Activated CD4-positive, alpha-beta T cell treated with anti-CD3 and anti-CD28 coated beads for 24 hours (primary cell): Measurements from ENCODE around the gene PHTF2.
A peak's percentile ranks its signal among the peaks of the same experiment; 100 is the strongest.

Source experiments
- DNase-seq, 2 donors: peaks; one replicate each; pipeline ENCODE4 v3.0.0-alpha.2; 2020; ENCODE audit warnings: low read depth in 2 of 2

The PHTF2 gene

DNA sequence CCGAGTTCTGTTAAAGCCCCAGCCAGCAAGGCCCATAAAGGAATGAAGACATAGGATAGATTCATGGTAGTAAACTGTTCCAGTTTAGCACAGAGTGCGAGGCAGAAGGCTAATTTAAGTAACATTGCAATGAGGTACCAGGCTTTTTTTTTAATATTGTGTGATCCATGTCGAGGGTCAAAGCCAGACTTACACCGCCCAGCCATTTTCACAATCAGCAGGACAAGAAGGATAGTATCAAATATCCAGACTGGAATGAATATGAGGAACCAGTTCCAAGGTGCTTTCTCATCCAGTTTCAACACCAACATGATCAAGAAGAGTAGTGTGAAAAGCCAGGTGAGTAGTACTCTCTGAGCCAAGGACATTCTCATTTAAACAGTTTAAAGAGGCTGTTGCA is 4.6 kb upstream of the PHTF2 start:
- DNase-seq = no peak

DNA sequence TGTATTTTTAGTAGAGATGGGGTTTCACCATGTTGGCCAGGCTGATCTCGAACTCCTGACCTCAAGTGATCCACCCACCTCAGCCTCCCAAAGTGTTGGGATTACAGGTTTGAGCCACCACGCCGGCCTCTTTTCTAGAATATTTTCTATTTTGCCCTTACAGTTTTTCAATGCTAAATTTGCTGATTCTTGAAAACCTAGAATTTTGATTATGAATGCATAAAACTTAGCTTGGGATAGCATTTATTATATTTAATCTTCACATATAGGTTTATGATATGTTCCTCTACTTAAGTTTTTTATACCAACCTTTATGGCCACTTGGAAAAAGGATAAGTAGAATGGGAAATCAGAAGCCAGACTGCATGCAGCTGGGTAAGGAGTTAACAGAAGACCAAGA is 2.5 kb upstream of the PHTF2 start:
- DNase-seq = no peak

DNA sequence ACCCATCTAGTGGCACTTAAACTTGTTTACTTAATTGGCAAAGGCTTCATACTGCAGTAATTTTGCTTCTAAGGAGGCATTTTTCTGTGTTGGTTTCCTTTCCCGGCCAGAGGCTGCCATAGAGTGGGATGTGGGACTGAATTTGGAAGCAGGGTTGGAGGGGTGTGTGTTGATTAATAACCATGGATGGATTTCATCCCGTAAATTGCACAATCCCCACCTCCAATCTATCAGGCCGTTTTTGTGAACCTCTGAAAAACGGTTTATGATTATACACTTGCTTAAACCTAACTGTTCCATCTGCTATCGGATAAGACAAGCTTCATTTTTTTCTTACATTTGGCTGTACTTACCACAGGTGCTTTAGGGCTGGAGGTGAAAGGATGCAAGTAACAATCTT is 1.6 kb upstream of the PHTF2 start:
- DNase-seq = no peak

- DNase-seq = peak in 1 of 2 donors; percentile 6
Observed at GRCh38 chr7:77797734-77798393, 709 bp upstream of the PHTF2 start.

- DNase-seq = peak in 1 of 2 donors; percentile 10
Observed at GRCh38 chr7:77799078-77799964, 748 bp downstream of the PHTF2 start.

GRCh38 chr7:77800158-77800557 is 1.6 kb downstream of the PHTF2 start:
- no peak for DNase-seq

- DNase-seq = no peak
Observed at GRCh38 chr7:77800730-77801129, 2.2 kb downstream of the PHTF2 start.

DNA sequence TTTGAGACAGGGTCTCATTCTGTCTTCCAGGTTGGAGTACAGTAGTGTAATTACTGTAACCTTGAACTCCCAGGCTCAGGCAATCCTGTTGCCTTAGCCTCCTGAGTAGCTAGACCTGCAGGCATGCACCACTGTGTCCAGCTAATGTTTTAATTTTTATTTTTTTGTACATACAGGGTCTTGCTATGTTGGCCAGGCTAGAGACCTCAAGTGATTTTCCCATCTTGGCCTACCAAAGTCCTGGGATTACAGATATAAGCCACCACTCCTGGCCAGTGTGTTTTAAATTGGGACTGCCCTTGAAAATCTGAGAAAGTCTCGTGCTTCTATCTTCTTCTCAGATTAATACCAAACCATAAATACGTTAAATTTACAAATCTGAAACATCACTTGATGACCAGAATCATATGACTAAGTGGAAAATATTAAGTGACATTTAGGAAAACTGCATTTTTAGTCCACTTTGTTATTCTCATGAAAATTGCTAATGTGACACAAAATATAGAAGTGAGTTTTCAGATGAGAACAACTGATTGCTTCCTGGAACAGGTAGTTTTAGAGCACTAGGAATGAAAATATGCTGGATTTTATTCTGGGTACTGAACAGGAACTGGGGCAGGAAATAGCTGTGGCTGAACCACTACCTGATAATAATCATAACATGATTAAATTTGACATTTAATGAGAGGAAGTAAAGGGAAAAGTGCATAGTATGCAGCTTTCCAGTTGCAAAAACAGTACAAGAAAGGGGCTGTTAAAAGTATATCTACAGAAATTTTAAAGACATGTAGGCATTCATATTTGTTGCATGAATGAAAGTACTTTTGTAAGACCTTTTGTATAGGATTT is 4.2 kb downstream of the PHTF2 start:
- DNase-seq = no peak

DNA sequence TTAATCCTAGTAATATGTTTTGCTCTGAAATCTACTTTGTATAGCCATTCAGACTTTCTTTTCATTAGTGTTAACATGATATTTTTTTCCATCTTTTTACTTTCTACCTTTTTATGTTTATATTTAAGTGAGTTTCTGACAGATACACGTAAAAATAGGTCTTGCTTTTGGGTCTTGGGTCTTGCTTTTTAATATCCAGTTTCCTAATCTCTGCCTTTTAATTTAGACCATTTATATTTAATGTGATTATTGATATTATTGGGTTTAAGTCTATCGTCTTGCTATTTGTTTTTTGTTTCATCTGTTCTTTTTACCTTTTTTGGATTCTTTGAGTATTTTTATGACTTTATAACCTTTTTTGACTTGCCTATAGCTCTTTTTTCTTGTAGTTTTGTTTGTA is 7.9 kb downstream of the PHTF2 start:
- no peak for DNase-seq

DNA sequence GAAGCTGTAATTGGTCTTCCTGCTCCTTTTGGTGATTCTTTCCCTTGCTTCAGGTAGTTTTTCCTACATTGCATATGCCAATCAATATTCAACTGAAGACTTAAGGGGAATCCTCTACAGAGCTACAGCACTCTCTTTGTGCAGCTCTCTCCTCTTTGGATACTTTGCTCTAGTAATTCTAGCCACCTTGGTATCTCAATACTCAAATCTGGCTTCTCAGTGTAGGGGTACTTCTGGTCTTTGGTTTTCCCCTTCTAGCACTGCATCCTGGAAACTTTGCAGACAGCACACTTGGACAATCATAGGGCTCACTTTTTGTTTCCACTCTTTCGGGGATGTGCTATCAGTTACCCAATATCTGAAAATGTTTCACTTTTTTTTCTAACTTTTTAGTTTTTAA is 9.9 kb downstream of the PHTF2 start:
- no peak for DNase-seq

DNA sequence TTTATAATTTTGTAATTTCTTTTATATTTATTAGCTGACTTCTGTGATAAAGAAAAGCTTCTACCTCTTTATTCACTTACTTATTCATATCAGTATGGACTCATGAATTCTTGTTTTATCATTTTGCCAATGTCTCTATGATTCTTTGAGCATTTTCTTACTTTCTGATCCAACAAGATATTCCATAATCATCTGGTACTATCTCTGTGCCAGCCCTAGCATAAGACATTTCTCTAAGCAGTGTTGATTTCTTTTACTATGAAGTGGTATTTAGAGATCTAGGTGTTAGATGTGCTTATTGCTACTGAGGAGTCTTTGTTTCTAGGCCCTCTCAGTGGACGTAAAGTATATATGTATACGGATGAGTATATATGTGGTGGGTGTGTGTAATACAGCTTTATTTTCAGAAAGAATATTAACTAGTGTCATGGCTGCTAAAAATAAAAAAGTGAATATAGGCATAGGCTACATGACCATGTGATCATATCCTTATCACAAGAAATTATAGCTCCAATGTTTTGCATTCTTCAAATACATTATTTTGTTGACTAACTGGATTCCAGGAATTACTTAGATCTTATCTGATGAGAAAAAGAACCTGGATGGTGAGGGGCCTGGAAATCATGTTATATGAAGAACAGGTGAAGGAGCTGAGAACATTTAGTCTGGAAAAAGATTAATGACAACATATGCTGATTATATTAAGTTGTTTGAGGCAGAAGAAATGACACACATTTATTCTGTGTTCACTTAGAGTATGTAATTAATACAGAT is 13.1 kb downstream of the PHTF2 start:
- DNase-seq = no peak

DNA sequence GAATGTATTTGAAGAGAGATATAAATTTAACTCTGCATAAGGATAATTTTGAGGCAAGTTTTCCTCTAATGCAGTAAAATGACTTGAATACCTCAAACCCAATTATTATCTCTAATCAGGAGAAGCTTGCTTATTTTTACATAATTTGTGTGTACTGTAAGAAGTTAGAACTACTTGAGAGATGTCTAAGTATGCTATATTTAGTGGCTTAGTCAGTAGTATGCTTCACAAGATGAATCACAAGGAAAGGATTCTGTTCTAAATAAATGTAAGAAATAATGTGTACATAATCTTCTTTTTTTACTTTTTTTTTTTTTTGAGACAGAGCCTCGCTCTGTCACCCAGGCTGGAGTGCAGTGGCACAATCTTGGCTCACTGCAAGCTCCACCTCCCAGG is 13.7 kb downstream of the PHTF2 start:
- no peak for DNase-seq

DNA sequence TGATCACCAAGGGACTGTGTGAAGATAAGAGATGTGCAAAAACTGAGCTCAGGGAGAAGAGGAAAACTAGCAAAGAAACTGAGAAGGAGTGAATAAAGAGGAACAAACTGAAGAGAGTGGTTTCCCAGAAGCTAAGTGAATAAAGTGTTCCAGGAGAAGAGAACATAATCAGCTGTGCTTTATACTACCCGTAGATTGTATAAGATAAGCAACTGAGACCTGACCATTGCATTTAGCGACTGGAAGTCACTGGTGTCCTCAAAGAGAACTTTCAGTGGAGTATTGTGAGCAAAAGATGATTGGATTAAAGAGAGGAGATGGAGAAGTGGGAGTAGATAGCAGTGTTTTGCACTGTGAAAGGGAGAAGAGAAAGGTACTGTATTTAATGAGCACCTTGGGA is 14.6 kb downstream of the PHTF2 start:
- DNase-seq = no peak

DNA sequence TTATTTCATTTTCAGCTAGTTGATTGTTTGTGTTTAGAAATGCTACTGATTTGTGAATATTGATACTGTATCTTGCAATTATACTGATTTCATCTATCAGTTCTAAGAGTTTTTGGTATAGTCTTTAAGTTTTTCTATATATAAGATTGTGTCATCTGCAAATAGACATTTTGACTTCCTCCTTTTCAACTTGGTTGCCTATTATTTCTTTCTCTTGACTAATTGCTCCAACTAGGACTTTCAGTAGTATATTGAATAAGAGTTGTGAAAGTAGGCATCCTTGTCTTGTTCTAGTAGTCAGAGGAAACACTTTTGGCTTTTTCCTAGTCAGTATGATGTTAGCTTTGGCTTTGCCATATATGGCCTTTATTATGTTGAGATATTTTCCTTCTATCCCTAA is 20.4 kb downstream of the PHTF2 start:
- DNase-seq = no peak

DNA sequence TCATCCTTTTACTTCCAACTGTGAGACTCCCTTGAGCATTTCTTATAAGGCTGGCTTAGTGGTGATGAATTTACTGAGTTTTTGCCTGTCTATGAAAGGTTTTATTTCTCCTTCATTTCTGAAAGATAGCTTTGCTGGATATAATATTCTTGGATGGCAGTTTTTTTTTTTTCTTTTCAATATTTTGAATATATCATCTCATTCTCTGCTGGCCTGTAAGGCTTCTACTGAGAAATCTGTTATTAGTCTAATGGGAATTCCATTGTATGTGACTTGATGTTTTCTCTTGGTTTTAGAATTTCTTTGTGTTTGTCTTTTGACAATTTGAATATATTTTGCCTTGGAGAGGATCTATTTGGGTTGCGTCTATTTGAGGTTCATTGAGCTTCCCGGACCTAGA is 22.4 kb downstream of the PHTF2 start:
- no peak for DNase-seq

GRCh38 chr7:77822269-77822668 is 23.7 kb downstream of the PHTF2 start:
- DNase-seq = no peak

DNA sequence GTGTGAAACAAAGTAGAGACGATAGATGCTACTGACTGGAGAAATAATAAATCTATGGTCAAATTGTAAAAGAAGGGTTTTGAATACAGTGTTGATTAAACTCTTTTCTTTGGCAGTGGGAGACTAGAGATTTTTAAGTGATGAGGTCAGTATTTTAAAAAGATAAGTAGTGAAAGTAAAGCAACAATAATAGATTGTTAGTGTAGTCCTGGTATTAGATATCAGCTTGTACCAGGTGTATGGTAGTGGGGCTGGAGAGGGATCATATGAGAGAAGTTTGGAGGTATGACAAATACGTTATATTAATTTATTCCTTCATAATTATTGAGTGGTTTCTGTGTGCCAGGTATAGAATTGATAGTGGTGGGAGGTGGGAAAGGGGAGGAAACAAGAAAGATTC is 25.2 kb downstream of the PHTF2 start:
- no peak for DNase-seq

- DNase-seq = no peak
Observed at GRCh38 chr7:77824636-77825035, 26.1 kb downstream of the PHTF2 start.

GRCh38 chr7:77825131-77825530 is 26.6 kb downstream of the PHTF2 start:
- no peak for DNase-seq

DNA sequence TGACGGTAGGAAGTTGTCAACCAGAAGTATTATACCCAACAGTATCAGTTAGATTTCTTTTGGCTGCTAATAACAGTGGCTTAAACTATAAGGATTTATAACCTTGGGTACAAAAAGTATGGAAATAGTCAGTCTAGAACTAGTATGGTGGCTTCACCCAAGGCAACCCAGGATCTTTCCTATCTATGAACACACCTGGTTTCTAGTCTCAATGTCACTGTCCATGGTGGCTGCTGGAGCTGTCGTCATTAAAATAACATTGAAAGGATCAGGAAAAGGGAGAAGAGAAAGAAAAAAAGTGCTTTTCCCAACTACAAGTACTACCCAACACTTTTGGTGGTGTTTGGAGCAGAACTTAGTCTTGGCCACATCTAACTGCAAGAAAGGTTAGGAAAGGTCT is 27.7 kb downstream of the PHTF2 start:
- no peak for DNase-seq

GRCh38 chr7:77827999-77828398 is 29.4 kb downstream of the PHTF2 start:
- no peak for DNase-seq
